A549 treated with dexamethasone at 1 μM for 4 hours (cell line): ENCODE measurements around the gene CACNG1. TPM values are rescaled to one million over a fixed set of nuclear protein-coding genes. Genes with fewer than 3 reads are reported as not detected.

Experiments used
- total RNA-seq: library from RNA; stranded (reverse); fragments of 200-300 nt; extraction: Qiagen RNA extraction; gene quantifications from 5 replicates; pipeline ENCODE4 v1.2.3, GENCODE V29; 2022

Gene CACNG1, protein sequence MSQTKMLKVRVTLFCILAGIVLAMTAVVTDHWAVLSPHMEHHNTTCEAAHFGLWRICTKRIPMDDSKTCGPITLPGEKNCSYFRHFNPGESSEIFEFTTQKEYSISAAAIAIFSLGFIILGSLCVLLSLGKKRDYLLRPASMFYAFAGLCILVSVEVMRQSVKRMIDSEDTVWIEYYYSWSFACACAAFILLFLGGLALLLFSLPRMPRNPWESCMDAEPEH
- total RNA-seq = 0.07 to 0.11 TPM (median 0.11 TPM) in 3 of 5 replicates, not detected in the others

DNA sequence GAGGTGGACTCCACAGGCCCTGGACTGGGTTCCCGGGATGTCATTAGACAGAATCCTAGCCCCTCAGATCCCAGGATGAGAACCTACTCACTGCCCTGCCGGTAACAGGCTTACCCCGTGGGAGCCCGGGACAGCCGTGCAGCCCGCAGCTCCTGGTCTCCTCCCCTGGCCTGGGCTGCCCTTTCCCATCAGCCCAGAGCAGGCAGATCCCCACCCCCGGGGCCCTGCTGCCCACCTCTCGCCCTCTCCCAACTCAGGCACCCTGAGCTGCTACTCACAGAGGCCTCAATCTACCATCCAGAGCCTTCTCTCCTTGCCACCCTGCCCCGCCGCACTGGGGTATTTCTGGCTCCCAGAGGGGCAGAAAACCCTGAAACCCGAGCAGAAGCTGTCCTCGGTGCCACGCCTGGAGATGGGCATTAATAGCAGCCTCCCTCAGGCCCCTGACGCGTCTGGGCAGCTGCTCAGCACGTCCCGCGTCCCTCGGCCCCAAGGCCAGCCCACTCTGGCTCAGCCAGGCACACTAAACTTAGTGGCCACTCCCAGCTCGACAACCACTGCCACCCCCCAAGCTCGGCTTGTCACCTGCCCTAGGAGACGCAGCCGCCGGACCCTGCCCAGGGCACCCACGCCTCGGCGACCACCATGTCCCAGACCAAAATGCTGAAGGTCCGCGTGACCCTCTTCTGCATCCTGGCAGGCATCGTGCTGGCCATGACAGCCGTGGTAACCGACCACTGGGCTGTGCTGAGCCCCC is at the start of gene CACNG1:
Gene CACNG1 (plus strand): TSS at position 539 of the 757 bp plus-strand sequence. CDS start 107 bp downstream, at position 646.

Other genes starting within 250 kb of the CACNG1 start
- 0.11 TPM in 1 of 5 replicates, not detected in the others for gene CACNG5, start 209.4 kb upstream of the CACNG1 start, total RNA-seq
- gene CACNG4, start 79.8 kb upstream of the CACNG1 start, total RNA-seq = 11.4 to 15.8 TPM (median 14.2 TPM) in 5 replicates
- 11.7 to 18.9 TPM (median 14.8 TPM) in 5 replicates for gene HELZ, start 200.6 kb downstream of the CACNG1 start, total RNA-seq